Measurements from ENCODE around the gene LAMP1.

The LAMP1 gene

DNA sequence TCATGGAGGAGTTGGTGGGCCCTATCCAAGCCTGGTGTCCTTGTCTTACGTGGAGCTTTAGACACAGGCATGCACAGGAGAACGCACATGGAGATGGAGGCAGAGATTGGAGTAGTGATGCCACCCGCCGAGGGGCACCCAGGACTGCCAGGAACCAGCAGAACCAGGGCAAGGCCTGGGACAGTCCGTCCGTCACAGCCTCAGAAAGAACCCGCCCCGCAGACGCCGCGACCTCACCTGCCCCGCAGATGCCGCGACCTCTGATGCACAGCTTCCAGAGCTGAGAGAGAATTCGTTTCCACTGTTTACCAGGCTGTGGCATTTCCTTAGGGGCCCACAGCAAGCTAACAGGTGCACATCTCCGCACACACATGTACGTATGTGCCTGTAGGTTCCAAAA lies 51.6 kb downstream of the LAMP1 start:
- no peak overlapping the region for H3K27ac Mint-ChIP-seq
- H3K27me3 Mint-ChIP-seq, result peaks cover 3% of the 10 kb centered on the region
- H3K4me1 Mint-ChIP-seq (ENCODE audit: low read depth), result no peaks in the 10 kb centered on the region
- H3K36me3 Mint-ChIP-seq (ENCODE audit: low read depth), result no peaks in the 10 kb centered on the region
- no peak overlapping the region for H3K4me3 Mint-ChIP-seq
- H3K9me3 Mint-ChIP-seq, result peaks cover 27% of the 10 kb centered on the region
- intact Hi-C loops (cut with micrococcal nuclease), result no loop called here

- no peaks in the 10 kb centered on the region for H3K36me3 Mint-ChIP-seq (ENCODE audit: low read depth)
- H3K27me3 Mint-ChIP-seq, result peaks cover 7% of the 10 kb centered on the region
- intact Hi-C loops (cut with micrococcal nuclease), result no loop called here
- H3K27ac Mint-ChIP-seq, result no peak overlapping the region
- H3K9me3 Mint-ChIP-seq, result peaks cover 27% of the 10 kb centered on the region
- H3K4me3 Mint-ChIP-seq, result no peak overlapping the region
- H3K4me1 Mint-ChIP-seq (ENCODE audit: low read depth), result no peaks in the 10 kb centered on the region
Observed at GRCh38 chr13:113349050-113349449, 52.0 kb downstream of the LAMP1 start.

GRCh38 chr13:113349491-113349890 lies 52.5 kb downstream of the LAMP1 start:
- Mint-ChIP-seq H3K27me3 (peaks cover 8% of the 10 kb centered on the region), H3K36me3 (ENCODE audit: low read depth) (no peaks in the 10 kb centered on the region), H3K9me3 (peaks cover 27% of the 10 kb centered on the region), H3K4me3 (no peak overlapping the region), H3K4me1 (ENCODE audit: low read depth) (no peaks in the 10 kb centered on the region), H3K27ac (no peak overlapping the region)
- intact Hi-C loops (cut with micrococcal nuclease), result no loop called here

- no peak overlapping the region for H3K27ac Mint-ChIP-seq
- H3K36me3 Mint-ChIP-seq (ENCODE audit: low read depth), result no peaks in the 10 kb centered on the region
- intact Hi-C loops (cut with micrococcal nuclease), result no loop called here
- H3K4me3 Mint-ChIP-seq, result no peak overlapping the region
- peaks cover 23% of the 10 kb centered on the region for H3K9me3 Mint-ChIP-seq
- peaks cover 8% of the 10 kb centered on the region for H3K27me3 Mint-ChIP-seq
- no peaks in the 10 kb centered on the region for H3K4me1 Mint-ChIP-seq (ENCODE audit: low read depth)
Observed at GRCh38 chr13:113350065-113350937, 53.3 kb downstream of the LAMP1 start.

- no peaks in the 10 kb centered on the region for H3K4me1 Mint-ChIP-seq (ENCODE audit: low read depth)
- H3K36me3 Mint-ChIP-seq (ENCODE audit: low read depth), result no peaks in the 10 kb centered on the region
- intact Hi-C loops (cut with micrococcal nuclease), result no loop called here
- H3K9me3 Mint-ChIP-seq, result peaks cover 16% of the 10 kb centered on the region
- H3K27ac Mint-ChIP-seq, result no peak overlapping the region
- peaks cover 8% of the 10 kb centered on the region for H3K27me3 Mint-ChIP-seq
- no peak overlapping the region for H3K4me3 Mint-ChIP-seq
Observed at GRCh38 chr13:113350938-113351335, 53.9 kb downstream of the LAMP1 start.

DNA sequence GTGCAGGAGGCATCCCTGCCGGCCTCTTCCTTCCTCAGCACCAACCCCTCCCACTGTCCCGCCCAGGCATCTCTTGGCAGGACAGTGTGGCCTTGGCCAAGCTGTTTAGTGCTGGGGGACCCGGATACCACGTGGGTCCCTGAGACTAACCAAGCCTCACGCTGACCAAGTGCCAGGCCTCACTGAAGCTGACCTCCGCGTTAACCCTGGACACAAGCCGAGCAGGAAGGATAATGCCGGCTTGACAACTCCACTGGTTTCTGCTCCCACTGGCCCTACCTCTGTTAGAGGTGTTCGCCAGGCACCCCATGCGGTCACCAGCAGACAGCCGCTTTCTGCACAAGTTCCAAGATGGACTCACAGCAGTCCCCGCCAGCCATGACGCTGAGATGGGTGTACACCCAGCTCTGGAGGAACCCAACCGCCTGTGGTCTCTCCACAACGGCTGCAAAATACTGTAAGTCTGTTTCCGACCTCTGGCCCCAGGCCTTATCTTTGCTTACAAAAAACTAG lies 54.5 kb downstream of the LAMP1 start:
- H3K4me3 Mint-ChIP-seq, result no peak overlapping the region
- H3K27me3 Mint-ChIP-seq, result peaks cover 8% of the 10 kb centered on the region
- H3K27ac Mint-ChIP-seq, result no peak overlapping the region
- peaks cover 14% of the 10 kb centered on the region for H3K9me3 Mint-ChIP-seq
- intact Hi-C loops (cut with micrococcal nuclease), result no loop called here
- H3K36me3 Mint-ChIP-seq (ENCODE audit: low read depth), result no peaks in the 10 kb centered on the region
- no peaks in the 10 kb centered on the region for H3K4me1 Mint-ChIP-seq (ENCODE audit: low read depth)

DNA sequence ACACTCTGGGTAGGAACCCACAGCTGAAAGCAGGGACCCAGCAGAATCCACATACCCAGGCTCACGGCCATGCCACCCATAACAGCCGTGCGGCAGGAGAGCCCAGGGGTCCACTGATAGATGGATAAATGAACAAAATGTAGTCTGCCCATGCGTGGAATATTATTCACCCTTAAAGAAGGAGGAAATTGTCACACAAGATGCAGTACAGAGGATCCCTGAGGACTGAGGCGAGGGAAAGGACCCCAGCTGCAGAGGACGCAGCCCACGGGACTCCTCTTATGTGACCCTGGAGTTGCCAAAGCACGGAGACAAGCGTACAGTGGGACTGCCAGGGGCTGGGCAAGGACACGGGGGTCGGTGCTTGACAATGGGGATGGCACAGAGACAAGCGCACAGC lies 56.2 kb downstream of the LAMP1 start:
- Mint-ChIP-seq H3K4me1 (ENCODE audit: low read depth) (no peaks in the 10 kb centered on the region), H3K4me3 (no peak overlapping the region), H3K27me3 (peaks cover 10% of the 10 kb centered on the region), H3K36me3 (ENCODE audit: low read depth) (no peaks in the 10 kb centered on the region), H3K9me3 (peaks cover 4% of the 10 kb centered on the region), H3K27ac (no peak overlapping the region)
- intact Hi-C loops (cut with micrococcal nuclease), result no loop called here

- Mint-ChIP-seq H3K27ac (no peak overlapping the region), H3K4me3 (no peak overlapping the region), H3K27me3 (peaks cover 23% of the 10 kb centered on the region), H3K36me3 (ENCODE audit: low read depth) (no peaks in the 10 kb centered on the region), H3K9me3 (no peaks in the 10 kb centered on the region), H3K4me1 (ENCODE audit: low read depth) (no peaks in the 10 kb centered on the region)
- intact Hi-C loops (cut with micrococcal nuclease), result no loop called here
Observed at GRCh38 chr13:113354831-113355610, 58.0 kb downstream of the LAMP1 start.

DNA sequence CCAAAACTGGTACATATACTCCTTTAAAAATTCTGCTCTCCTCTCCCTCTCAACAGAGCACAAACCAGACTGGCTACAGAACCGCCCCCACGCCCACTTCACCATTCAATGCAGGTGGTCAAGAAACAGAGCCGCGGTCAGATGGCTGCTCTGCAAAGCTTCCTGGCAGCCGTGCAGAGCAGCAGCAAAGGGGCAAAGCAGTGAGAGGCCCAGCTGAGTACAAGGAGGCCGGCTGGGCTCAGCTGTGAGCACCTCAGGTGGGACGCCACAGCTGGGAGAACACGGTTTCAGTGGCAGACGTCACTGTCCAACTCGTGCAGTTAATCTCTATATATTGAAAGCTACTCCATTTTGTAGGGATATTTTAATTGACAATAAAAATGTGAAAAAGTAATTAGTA lies 58.6 kb downstream of the LAMP1 start:
- no peak overlapping the region for H3K4me3 Mint-ChIP-seq
- H3K27me3 Mint-ChIP-seq, result peaks cover 29% of the 10 kb centered on the region
- H3K36me3 Mint-ChIP-seq (ENCODE audit: low read depth), result no peaks in the 10 kb centered on the region
- H3K27ac Mint-ChIP-seq, result no peak overlapping the region
- H3K9me3 Mint-ChIP-seq, result no peaks in the 10 kb centered on the region
- intact Hi-C loops (cut with micrococcal nuclease), result no loop called here
- H3K4me1 Mint-ChIP-seq (ENCODE audit: low read depth), result no peaks in the 10 kb centered on the region

GRCh38 chr13:113356596-113356995 lies 59.6 kb downstream of the LAMP1 start:
- intact Hi-C loops (cut with micrococcal nuclease), result no loop called here
- Mint-ChIP-seq H3K4me1 (ENCODE audit: low read depth) (no peaks in the 10 kb centered on the region), H3K27me3 (peaks cover 38% of the 10 kb centered on the region), H3K4me3 (no peak overlapping the region), H3K9me3 (no peaks in the 10 kb centered on the region), H3K36me3 (ENCODE audit: low read depth) (no peaks in the 10 kb centered on the region), H3K27ac (no peak overlapping the region)

DNA sequence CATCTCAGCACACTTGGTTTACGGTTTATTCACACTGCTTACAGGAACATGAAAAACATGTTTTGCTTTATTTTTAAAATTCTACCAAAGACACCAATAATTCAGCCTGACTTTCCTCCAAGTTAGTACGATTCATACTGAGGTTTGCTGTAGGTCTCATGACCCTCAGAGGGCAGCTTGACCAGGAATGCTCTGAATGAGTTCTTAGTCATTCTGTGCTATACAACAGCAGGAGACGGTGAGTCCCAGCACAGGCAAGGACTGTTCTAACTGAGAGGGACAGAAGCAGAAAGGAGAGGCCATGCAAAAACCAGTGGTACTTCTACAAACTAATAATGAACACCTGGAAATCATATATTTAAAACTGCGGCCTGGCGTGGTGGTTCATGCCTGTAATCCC lies 60.5 kb downstream of the LAMP1 start:
- no peaks in the 10 kb centered on the region for H3K4me1 Mint-ChIP-seq (ENCODE audit: low read depth)
- intact Hi-C loops (cut with micrococcal nuclease), result no loop called here
- H3K27ac Mint-ChIP-seq, result no peak overlapping the region
- H3K36me3 Mint-ChIP-seq (ENCODE audit: low read depth), result no peaks in the 10 kb centered on the region
- H3K27me3 Mint-ChIP-seq, result peaks cover 47% of the 10 kb centered on the region
- H3K9me3 Mint-ChIP-seq, result no peaks in the 10 kb centered on the region
- no peak overlapping the region for H3K4me3 Mint-ChIP-seq

GRCh38 chr13:113358653-113359190 lies 61.7 kb downstream of the LAMP1 start:
- intact Hi-C loops (cut with micrococcal nuclease), result no loop called here
- Mint-ChIP-seq H3K4me1 (ENCODE audit: low read depth) (no peaks in the 10 kb centered on the region), H3K27ac (no peak overlapping the region), H3K9me3 (no peaks in the 10 kb centered on the region), H3K27me3 (peaks cover 57% of the 10 kb centered on the region), H3K36me3 (ENCODE audit: low read depth) (no peaks in the 10 kb centered on the region), H3K4me3 (no peak overlapping the region)

GRCh38 chr13:113359571-113359970 lies 62.5 kb downstream of the LAMP1 start:
- Mint-ChIP-seq H3K27ac (no peak overlapping the region), H3K27me3 (peaks cover 54% of the 10 kb centered on the region)
- intact Hi-C loops (cut with micrococcal nuclease), result no loop called here

GRCh38 chr13:113360446-113360845 lies 63.4 kb downstream of the LAMP1 start:
- intact Hi-C loops (cut with micrococcal nuclease), result no loop called here
- Mint-ChIP-seq H3K27me3 (peaks cover 62% of the 10 kb centered on the region), H3K36me3 (ENCODE audit: low read depth) (no peaks in the 10 kb centered on the region), H3K27ac (no peak overlapping the region), H3K9me3 (no peaks in the 10 kb centered on the region), H3K4me3 (no peak overlapping the region), H3K4me1 (ENCODE audit: low read depth) (no peaks in the 10 kb centered on the region)

More at GRCh38 chr13:113359571-113359970, 62.5 kb downstream of the LAMP1 start:
- no peak overlapping the region for H3K4me3 Mint-ChIP-seq
- no peaks in the 10 kb centered on the region for H3K9me3 Mint-ChIP-seq
- no peaks in the 10 kb centered on the region for H3K36me3 Mint-ChIP-seq (ENCODE audit: low read depth)
- H3K4me1 Mint-ChIP-seq (ENCODE audit: low read depth), result no peaks in the 10 kb centered on the region
